Testis (tissue), 5 donors: Measurements from ENCODE around the gene DCAF17. TPM values are rescaled to one million over a fixed set of nuclear protein-coding genes. Genes with fewer than 3 reads are reported as not detected.
A peak's percentile ranks its signal among the peaks of the same experiment; 100 is the strongest.

Source experiments
- DNase-seq: peaks from one replicate; pipeline ENCODE4 v3.0.0-alpha.2; 2019
- H3K27ac ChIP-seq, 2 donors: fragments of 200-600 bp; sonication (generic); one replicate each; pipeline ENCODE4 v1.5.1; 2019
- H3K27me3 ChIP-seq: fragments of 200-600 bp; sonication (generic); one replicate; pipeline ENCODE4 v1.5.1; 2019
- H3K36me3 ChIP-seq: fragments of 200-600 bp; sonication (generic); one replicate; pipeline ENCODE4 v1.5.1; 2017; ENCODE audit warnings: low read depth; ENCODE audit errors: missing control alignments
- H3K4me1 ChIP-seq: fragments of 200-600 bp; sonication (generic); one replicate; pipeline ENCODE4 v1.5.1; 2019
- H3K4me3 ChIP-seq, 2 donors: fragments of 200-600 bp; sonication (generic); one replicate each; pipeline ENCODE4 v1.5.1; 2017 to 2019
- H3K9me3 ChIP-seq: fragments of 200-600 bp; sonication (generic); one replicate; pipeline ENCODE4 v1.5.1; 2017
- POLR2A ChIP-seq: fragments of 450-650 bp; IDR thresholded peaks from one replicate; pipeline ENCODE4 v1.6.1; 2017; ENCODE audit warnings: antibody characterized with exemption, mild to moderate bottlenecking, moderate library complexity
- WGBS, 2 donors: methylation state at CpG; one replicate each; pipeline ENCODE4 v1.1.5; 2018; 5-methylcytosine and 5-hydroxymethylcytosine counted together
- intact Hi-C: fragments of 100-400 bp; cut with DNase I; formaldehyde crosslinking; loops from one replicate; pipeline ENCODE4 v1.15.1; 2023; ENCODE audit warnings: low total_unique reads
- long read RNA-seq, 2 donors: transcript quantifications; one replicate each; lab custom pipeline, GENCODE V29; 2026
- polyA plus RNA-seq: library from polyadenylated mRNA; stranded (reverse); fragments of 350-450 nt; fragmentation: Illumina TruSeq; extraction: RNeasy Lipid Tissue Mini Kit (QIAGEN cat#74804); gene quantifications from one replicate; pipeline ENCODE4 v1.2.3, GENCODE V29; 2014; ENCODE audit warnings: low read depth, low replicate concordance; ENCODE audit not compliant: insufficient read depth
- total RNA-seq, 2 donors: library from RNA; depleted of rRNA; stranded (reverse); fragments of >200 nt; gene quantifications; one replicate each; pipeline ENCODE4 v1.2.3, GENCODE V29; 2016
- TF ChIP-seq, protein P1 (sequence below), 3 experiments: fragments of 450-650 bp in 2 of 3; fragments of 200-600 bp in 1 of 3; sonication (generic) in 1 of 3; IDR thresholded peaks; one replicate each; pipeline ENCODE4 v1.5.1; 2016 to 2019; ENCODE audit warnings: antibody characterized with exemption in 3 of 3, mild to moderate bottlenecking in 2 of 3, moderate library complexity in 1 of 3

DCAF17 gene
- total RNA-seq: 10 to 100 TPM; 24.4 to 29.2 TPM
- polyA plus RNA-seq: 15.7 TPM
- long read RNA-seq, donor 1, partial matches to known transcripts: 0 of 1 reads
- long read RNA-seq, donor 1, other reads (novel, unspliced or antisense): 0 of 1 reads
- long read RNA-seq, donor 2: 0 reads

DNA sequence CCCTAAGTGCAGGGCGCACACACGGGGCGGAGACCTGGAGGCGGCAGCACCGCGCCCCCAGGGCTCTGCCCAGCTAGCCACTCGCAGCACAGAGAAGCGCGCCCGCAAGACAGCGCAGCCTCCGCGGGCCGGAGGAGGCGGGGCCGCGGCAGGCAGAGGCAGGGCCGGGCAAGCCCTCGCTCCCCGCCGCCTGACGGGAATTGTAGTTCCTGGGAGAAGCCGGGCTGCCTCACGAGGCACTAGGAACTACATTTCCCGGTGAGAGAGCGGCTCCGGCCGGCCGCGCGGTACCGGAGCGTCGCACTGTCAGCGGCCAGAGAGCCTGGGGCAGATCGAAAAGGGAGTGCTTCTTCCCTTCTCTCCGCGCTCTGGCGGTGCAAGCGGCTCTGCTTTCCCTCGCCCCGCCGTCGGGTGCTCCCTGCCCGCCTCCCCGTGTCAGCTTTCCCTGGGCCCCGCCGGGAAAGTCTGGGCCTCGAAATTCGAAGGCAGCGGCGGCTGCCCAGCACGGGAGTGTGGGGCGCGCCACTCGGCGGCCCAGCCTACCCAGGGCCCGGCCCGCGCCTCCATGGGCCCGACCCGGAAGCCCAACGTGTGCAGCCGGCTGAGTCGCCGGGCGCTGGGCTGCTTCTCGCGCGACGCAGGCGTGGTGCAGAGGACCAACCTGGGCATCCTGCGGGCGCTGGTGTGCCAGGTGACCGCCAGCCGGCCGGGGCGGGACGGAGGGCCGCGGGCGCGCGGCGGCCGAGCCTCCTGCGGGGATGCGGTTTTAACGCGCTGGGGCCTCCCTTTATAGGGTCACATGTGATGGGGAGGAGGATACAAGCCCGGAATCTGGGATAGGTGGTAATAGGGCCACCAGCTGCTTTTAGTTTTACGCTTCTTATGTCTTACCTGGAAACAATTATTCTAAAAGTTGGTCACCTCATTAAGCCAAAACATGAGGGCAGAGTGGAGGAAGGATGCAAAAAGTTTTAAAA lies at the start of gene DCAF17:
Gene DCAF17, plus strand, starts transcription at position 214 of the 977 bp plus-strand sequence. Its CDS starts 352 bp downstream, at position 566.
- DNase-seq: peak; percentile 96
- intact Hi-C loops: no loop called here
- WGBS, 2 donors: 0 to 1% methylated on average over 3 to 87 of the region's 92 CpGs
- no peaks in the 10 kb centered on the region for H3K36me3 ChIP-seq
- no peaks in the 10 kb centered on the region for H3K27me3 ChIP-seq
- TF ChIP-seq, protein P1, sequence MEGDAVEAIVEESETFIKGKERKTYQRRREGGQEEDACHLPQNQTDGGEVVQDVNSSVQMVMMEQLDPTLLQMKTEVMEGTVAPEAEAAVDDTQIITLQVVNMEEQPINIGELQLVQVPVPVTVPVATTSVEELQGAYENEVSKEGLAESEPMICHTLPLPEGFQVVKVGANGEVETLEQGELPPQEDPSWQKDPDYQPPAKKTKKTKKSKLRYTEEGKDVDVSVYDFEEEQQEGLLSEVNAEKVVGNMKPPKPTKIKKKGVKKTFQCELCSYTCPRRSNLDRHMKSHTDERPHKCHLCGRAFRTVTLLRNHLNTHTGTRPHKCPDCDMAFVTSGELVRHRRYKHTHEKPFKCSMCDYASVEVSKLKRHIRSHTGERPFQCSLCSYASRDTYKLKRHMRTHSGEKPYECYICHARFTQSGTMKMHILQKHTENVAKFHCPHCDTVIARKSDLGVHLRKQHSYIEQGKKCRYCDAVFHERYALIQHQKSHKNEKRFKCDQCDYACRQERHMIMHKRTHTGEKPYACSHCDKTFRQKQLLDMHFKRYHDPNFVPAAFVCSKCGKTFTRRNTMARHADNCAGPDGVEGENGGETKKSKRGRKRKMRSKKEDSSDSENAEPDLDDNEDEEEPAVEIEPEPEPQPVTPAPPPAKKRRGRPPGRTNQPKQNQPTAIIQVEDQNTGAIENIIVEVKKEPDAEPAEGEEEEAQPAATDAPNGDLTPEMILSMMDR (IDR thresholded peaks at IDR 0.05): peak in 1 of 3 experiments; percentile 31
- no peak for TF ChIP-seq POLR2A
- H3K4me1 ChIP-seq: peaks cover 10% of the 10 kb centered on the region
- H3K4me3 ChIP-seq: peak within 1 kb of the TSS; percentile 94 to 95
- peak within 1 kb of the TSS; percentile 97 to 99 for H3K27ac ChIP-seq
- H3K9me3 ChIP-seq: no peaks in the 10 kb centered on the region

- TF ChIP-seq POLR2A: no peak
- intact Hi-C loops: no loop called here
- Histone ChIP-seq H3K27me3 (no peaks in the 10 kb centered on the region), H3K4me1 (no peaks in the 10 kb centered on the region), H3K27ac (no peak overlapping the region), H3K36me3 (no peaks in the 10 kb centered on the region), H3K4me3 (no peak overlapping the region), H3K9me3 (no peaks in the 10 kb centered on the region)
- no peak for DNase-seq
- 80 to 87% methylated on average over 5 to 10 of the region's 10 CpGs for whole genome bisulfite sequencing, 2 donors
These were observed 47.4 kb upstream of the DCAF17 start for GRCh38 chr2:171386627-171387026.

GRCh38 chr2:171387052-171387451 lies 47.0 kb upstream of the DCAF17 start:
- no peaks in the 10 kb centered on the region for H3K27me3 ChIP-seq
- intact Hi-C loops: no loop called here
- TF ChIP-seq, protein P1 (IDR thresholded peaks at IDR 0.05): no peak
- TF ChIP-seq POLR2A: no peak
- no peaks in the 10 kb centered on the region for H3K9me3 ChIP-seq
- 86 to 91% methylated on average over 7 of the region's 7 CpGs for WGBS, 2 donors
- no peak overlapping the region for H3K27ac ChIP-seq
- no peak for DNase-seq
- no peak overlapping the region for H3K4me3 ChIP-seq
- H3K4me1 ChIP-seq: no peaks in the 10 kb centered on the region
- no peaks in the 10 kb centered on the region for H3K36me3 ChIP-seq

- Histone ChIP-seq H3K27me3 (no peaks in the 10 kb centered on the region), H3K27ac (no peak overlapping the region), H3K4me1 (no peaks in the 10 kb centered on the region), H3K9me3 (no peaks in the 10 kb centered on the region), H3K36me3 (no peaks in the 10 kb centered on the region), H3K4me3 (no peak overlapping the region)
- intact Hi-C loops: no loop called here
- DNase-seq: no peak
- TF ChIP-seq POLR2A: no peak
- TF ChIP-seq, protein P1 (IDR thresholded peaks at IDR 0.05): no peak
- WGBS, 2 donors: 92 to 100% methylated on average over 1 of the region's 1 CpG
These were observed 44.7 kb upstream of the DCAF17 start for GRCh38 chr2:171389325-171389724.

- H3K4me1 ChIP-seq: no peaks in the 10 kb centered on the region
These were observed 44.2 kb upstream of the DCAF17 start for GRCh38 chr2:171389780-171390179.

More at GRCh38 chr2:171389780-171390179, 44.2 kb upstream of the DCAF17 start:
- Histone ChIP-seq H3K27ac (no peak overlapping the region), H3K9me3 (no peaks in the 10 kb centered on the region), H3K27me3 (no peaks in the 10 kb centered on the region), H3K36me3 (no peaks in the 10 kb centered on the region), H3K4me3 (no peak overlapping the region)
- DNase-seq: no peak
- 94 to 100% methylated on average over 1 of the region's 1 CpG for WGBS, 2 donors
- intact Hi-C loops: no loop called here
- TF ChIP-seq, protein P1 (IDR thresholded peaks at IDR 0.05): no peak
- no peak for TF ChIP-seq POLR2A
